GM18870 (cell line): ENCODE measurements around the gene STK40.

Experiments
- ATAC-seq: cut with Tn5 transposase; IDR thresholded peaks from one replicate; pipeline ENCODE4 v1.9.1; 2021; ENCODE audit warnings: moderate library complexity; ENCODE audit not compliant: unreplicated experiment

Gene STK40

GRCh38 chr1:36377791-36378492, 7.8 kb downstream of the STK40 start:
- ATAC-seq, result no peak

- no peak for ATAC-seq
Measured at GRCh38 chr1:36372617-36373016, 13.1 kb downstream of the STK40 start.

GRCh38 chr1:36369061-36369861, 16.5 kb downstream of the STK40 start:
- ATAC-seq, result no peak

- no peak for ATAC-seq
Measured at GRCh38 chr1:36367798-36368197, 17.9 kb downstream of the STK40 start.

GRCh38 chr1:36367066-36367465, 18.7 kb downstream of the STK40 start:
- no peak for ATAC-seq

GRCh38 chr1:36366091-36366661, 19.5 kb downstream of the STK40 start:
- no peak for ATAC-seq

GRCh38 chr1:36365381-36365780, 20.3 kb downstream of the STK40 start:
- no peak for ATAC-seq

- ATAC-seq, result no peak
Measured at GRCh38 chr1:36359911-36360550, 25.7 kb downstream of the STK40 start.

GRCh38 chr1:36359383-36359782, 26.3 kb downstream of the STK40 start:
- ATAC-seq, result no peak

GRCh38 chr1:36358514-36359084, 27.1 kb downstream of the STK40 start:
- no peak for ATAC-seq

GRCh38 chr1:36355811-36356210, 29.9 kb downstream of the STK40 start:
- ATAC-seq, result no peak

- ATAC-seq, result no peak
Measured at GRCh38 chr1:36354486-36354885, 31.2 kb downstream of the STK40 start.

- ATAC-seq, result no peak
Measured at GRCh38 chr1:36352910-36353878, 32.5 kb downstream of the STK40 start.

- no peak for ATAC-seq
Measured at GRCh38 chr1:36352125-36352909, 33.4 kb downstream of the STK40 start.

GRCh38 chr1:36351227-36351977, 34.3 kb downstream of the STK40 start:
- ATAC-seq, result no peak

- ATAC-seq, result no peak
Measured at GRCh38 chr1:36350659-36351226, 35.0 kb downstream of the STK40 start.

GRCh38 chr1:36349839-36350238, 35.9 kb downstream of the STK40 start:
- ATAC-seq, result no peak

GRCh38 chr1:36349241-36349671, 36.5 kb downstream of the STK40 start:
- ATAC-seq, result peak; percentile 64
